Chondrocyte (in vitro differentiated cells): ENCODE measurements around the gene REPS1. TPM values are rescaled to one million over a fixed set of nuclear protein-coding genes. Genes with fewer than 3 reads are reported as not detected.

ENCODE experiments used
- DNase-seq: peaks from one replicate; pipeline ENCODE4 v3.0.0; 2021; ENCODE audit warnings: mixed read lengths, low spot score
- H3K27ac Mint-ChIP-seq: one replicate; pipeline ENCODE4 v1.8.0; 2021; ENCODE audit warnings: mild to moderate bottlenecking, moderate library complexity, mixed read lengths; ENCODE audit not compliant: unreplicated experiment
- H3K27me3 Mint-ChIP-seq: 2 replicates; pipeline ENCODE4 v1.8.0; 2021; ENCODE audit warnings: low read depth, mixed read lengths
- H3K36me3 Mint-ChIP-seq: 2 replicates; pipeline ENCODE4 v1.8.0; 2021; ENCODE audit warnings: low read depth, mixed read lengths
- H3K4me1 Mint-ChIP-seq: 2 replicates; pipeline ENCODE4 v1.8.0; 2021; ENCODE audit warnings: low read depth, mild to moderate bottlenecking, mixed read lengths
- H3K4me3 Mint-ChIP-seq: one replicate; pipeline ENCODE4 v1.8.0; 2021; ENCODE audit warnings: mild to moderate bottlenecking, moderate library complexity, mixed read lengths; ENCODE audit not compliant: unreplicated experiment
- H3K9me3 Mint-ChIP-seq: 2 replicates; pipeline ENCODE4 v1.8.0; 2021; ENCODE audit warnings: low read depth, mixed read lengths
- CTCF ChIP-seq: fragments of 200-600 bp; sonication (generic); IDR thresholded peaks from 2 replicates; pipeline ENCODE4 v1.5.0; 2021; ENCODE audit warnings: antibody characterized with exemption, mild to moderate bottlenecking, moderate library complexity
- long read RNA-seq: library from polyadenylated mRNA; stranded (forward); transcript quantifications from one replicate; pipeline ENCODE4 v2.0.0, GENCODE V29; 2021
- total RNA-seq: library from RNA; stranded (reverse); gene quantifications from 3 replicates; pipeline ENCODE4 v1.2.1, GENCODE V29; 2021

REPS1 gene
- 24.5 to 26.5 TPM (median 25.8 TPM) in 3 replicates for total RNA-seq
- long read RNA-seq, full-length matches to known transcripts = 50 of 62 reads
- long read RNA-seq, partial matches to known transcripts = 3 of 62 reads
- long read RNA-seq, other reads (novel, unspliced or antisense) = 9 of 62 reads

GRCh38 chr6:138987643-138988468 lies at the start of gene REPS1:
REPS1 (minus strand) TSS chr6:138988253; CDS start chr6:138987682, 571 bp downstream.
- H3K9me3 Mint-ChIP-seq = no peaks in the 10 kb centered on the region
- peak; percentile 97 for DNase-seq
- H3K27me3 Mint-ChIP-seq = no peaks in the 10 kb centered on the region
- peak; percentile 99 for TF ChIP-seq CTCF
- H3K4me3 Mint-ChIP-seq = peak within 1 kb of the TSS; percentile 86
- peaks cover 7% of the 10 kb centered on the region for H3K4me1 Mint-ChIP-seq
- peak within 1 kb of the TSS; percentile 91 for H3K27ac Mint-ChIP-seq
- H3K36me3 Mint-ChIP-seq = no peaks in the 10 kb centered on the region

GRCh38 chr6:139037490-139037889 lies 49.4 kb upstream of the REPS1 start:
- DNase-seq = no peak
- peaks cover 29% of the 10 kb centered on the region for H3K36me3 Mint-ChIP-seq
- peaks cover 12% of the 10 kb centered on the region for H3K4me1 Mint-ChIP-seq

GRCh38 chr6:139030228-139030963 lies 42.3 kb upstream of the REPS1 start:
- DNase-seq = no peak
- Mint-ChIP-seq H3K9me3 (no peaks in the 10 kb centered on the region), H3K27me3 (no peaks in the 10 kb centered on the region), H3K4me3 (no peak overlapping the region), H3K4me1 (peaks cover 11% of the 10 kb centered on the region), H3K27ac (no peak overlapping the region), H3K36me3 (peaks cover 3% of the 10 kb centered on the region)
- no peak for TF ChIP-seq CTCF

More at GRCh38 chr6:139037490-139037889, 49.4 kb upstream of the REPS1 start:
- peaks cover 3% of the 10 kb centered on the region for H3K9me3 Mint-ChIP-seq
- H3K27ac Mint-ChIP-seq = peak overlapping the region; percentile 28
- H3K27me3 Mint-ChIP-seq = no peaks in the 10 kb centered on the region
- TF ChIP-seq CTCF = no peak
- no peak overlapping the region for H3K4me3 Mint-ChIP-seq

GRCh38 chr6:139029470-139030227 lies 41.6 kb upstream of the REPS1 start:
- Mint-ChIP-seq H3K9me3 (no peaks in the 10 kb centered on the region), H3K4me1 (peaks cover 11% of the 10 kb centered on the region), H3K4me3 (no peak overlapping the region), H3K36me3 (peaks cover 3% of the 10 kb centered on the region), H3K27ac (no peak overlapping the region), H3K27me3 (no peaks in the 10 kb centered on the region)
- TF ChIP-seq CTCF = no peak
- no peak for DNase-seq
